DMS153 (cell line): ENCODE data around the gene SCYL2.
"Not testable (repeated sequence)": the region's sequence is repeated elsewhere in the genome, so short reads cannot be mapped to it uniquely, and the experiment has no call there.

Source experiments
- DNase-seq: peaks from one replicate; lab custom pipeline; 2025; lab: John Stamatoyannopoulos, UW

The SCYL2 gene

GRCh38 chr12:100266835-100267602, at the start of gene SCYL2, which contains the start of gene DEPDC4:
TSS of gene SCYL2 (plus strand) at chr12:100267177. CDS start at chr12:100282971, 15,794 bp downstream.
TSS of gene DEPDC4 (minus strand) at chr12:100267079. CDS start at chr12:100267076, 3 bp downstream.
- DNase-seq = peak; percentile 87

DNA sequence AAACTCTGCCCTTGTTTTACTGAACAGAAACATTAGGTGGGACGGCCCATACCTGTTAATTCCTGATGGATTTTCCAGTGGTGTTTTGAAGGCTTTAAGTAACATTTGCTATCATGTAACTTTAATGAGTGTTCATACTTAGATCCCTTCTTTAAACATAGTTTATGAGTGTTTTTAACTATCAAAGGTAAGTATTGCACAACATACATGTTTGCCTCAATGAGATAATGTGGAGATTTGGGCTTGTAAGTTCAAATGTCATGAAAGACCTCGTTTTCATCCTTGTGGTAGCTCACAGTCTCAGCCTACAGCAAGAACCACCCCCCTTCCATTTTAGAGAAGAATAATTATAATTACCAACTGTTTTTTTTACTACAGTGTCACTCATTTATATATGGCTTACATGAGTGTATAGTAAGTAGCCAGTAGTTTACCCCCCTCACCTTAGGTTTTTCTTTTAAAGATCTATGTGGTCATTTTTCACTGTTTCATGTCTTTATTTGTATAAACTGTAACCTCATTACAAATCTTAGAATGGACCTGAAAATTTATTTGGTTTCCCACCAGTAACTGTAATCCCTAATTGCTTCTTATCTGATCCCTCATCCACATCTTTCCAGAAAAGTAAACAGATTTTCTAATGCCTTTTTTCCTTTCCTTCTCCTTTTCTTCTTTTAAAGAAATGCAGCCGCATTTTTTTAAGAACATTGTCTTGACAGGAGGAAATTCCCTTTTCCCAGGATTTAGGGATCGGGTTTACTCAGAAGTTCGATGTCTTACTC, 47.5 kb upstream of the SCYL2 start:
- no peak for DNase-seq

DNA sequence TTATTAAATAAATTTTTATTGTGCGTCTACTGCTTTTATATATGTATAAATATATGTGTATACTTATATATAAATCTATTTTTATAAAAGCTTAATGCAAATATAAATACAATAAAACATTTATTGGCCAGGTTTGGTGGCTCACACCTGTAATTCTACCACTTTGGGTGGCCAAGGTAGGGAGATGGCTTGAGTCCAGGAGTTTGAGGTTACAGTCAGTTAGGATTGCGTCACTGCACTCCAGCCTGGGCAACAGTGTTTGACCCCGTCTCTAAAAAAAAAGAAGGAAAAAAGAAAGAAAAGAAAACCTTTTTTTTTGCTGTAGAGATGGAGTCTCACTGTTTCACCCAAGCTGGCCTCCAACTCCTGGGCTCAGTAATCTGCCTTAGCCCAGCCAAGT, 45.5 kb upstream of the SCYL2 start:
- no peak for DNase-seq

- DNase-seq = not testable (repeated sequence)
Measured at GRCh38 chr12:100222173-100222572, 44.8 kb upstream of the SCYL2 start.

DNA sequence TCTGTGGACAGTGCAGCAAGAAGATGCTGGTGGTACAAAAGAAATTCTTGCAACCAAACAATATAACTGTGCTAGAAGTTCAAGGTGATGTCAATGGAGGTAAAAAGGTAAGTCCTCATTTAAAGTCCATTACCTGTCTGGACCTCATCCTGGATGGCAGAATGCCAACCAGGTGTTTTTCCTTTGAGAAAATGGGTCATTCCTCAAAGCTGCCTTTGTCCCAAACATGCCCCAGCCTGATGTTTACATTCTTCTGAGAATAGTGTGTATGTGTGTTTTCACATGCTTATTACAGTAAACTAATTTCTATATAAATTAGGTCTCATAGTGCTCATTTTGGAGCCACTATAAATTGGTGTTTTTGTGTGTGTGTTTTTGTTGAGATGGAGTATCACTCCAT, 41.5 kb upstream of the SCYL2 start:
- no peak for DNase-seq

- DNase-seq = no peak
Measured at GRCh38 chr12:100229036-100229635, 37.8 kb upstream of the SCYL2 start.

DNA sequence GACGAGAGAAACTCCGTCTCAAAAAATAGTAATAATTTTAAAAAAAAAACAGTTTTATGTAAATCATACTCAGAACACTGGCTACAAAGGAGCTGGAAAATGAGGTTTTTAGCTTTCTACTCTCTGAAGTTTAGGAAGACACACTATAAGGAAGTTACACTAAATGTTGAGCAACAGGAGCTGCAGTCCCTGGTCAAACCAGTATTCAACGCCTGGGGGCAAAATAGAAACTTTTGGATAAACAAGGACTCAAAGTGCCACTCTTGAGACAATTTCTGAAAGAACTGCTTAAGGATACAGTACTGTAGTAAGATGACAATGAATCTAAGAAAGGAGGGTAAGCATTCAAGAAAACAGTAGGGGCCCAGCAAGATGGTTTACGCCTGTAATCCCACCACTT, 37.1 kb upstream of the SCYL2 start:
- DNase-seq = no peak

- not testable (repeated sequence) for DNase-seq
Measured at GRCh38 chr12:100231873-100232272, 35.1 kb upstream of the SCYL2 start.

DNA sequence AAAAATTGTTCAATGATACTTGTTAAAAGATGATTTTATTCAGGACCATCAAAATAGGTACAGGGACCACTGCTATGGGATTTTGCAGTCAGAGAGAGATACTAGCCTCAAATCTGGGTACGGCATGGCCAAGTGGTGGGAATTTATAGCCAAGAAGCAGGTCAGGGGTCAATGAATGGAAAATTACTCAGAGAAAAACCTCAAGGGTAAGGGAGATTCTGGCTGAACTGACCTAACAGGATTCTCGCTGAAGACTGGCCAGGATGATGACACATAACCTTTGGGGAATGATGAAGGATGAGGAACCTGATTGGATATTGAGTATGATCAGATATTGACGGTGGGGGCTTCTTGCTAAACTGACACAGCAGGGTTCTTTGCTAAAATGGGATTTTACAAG, 32.8 kb upstream of the SCYL2 start:
- DNase-seq = no peak

GRCh38 chr12:100234591-100235304, 32.2 kb upstream of the SCYL2 start:
- DNase-seq = peak; percentile 11

DNA sequence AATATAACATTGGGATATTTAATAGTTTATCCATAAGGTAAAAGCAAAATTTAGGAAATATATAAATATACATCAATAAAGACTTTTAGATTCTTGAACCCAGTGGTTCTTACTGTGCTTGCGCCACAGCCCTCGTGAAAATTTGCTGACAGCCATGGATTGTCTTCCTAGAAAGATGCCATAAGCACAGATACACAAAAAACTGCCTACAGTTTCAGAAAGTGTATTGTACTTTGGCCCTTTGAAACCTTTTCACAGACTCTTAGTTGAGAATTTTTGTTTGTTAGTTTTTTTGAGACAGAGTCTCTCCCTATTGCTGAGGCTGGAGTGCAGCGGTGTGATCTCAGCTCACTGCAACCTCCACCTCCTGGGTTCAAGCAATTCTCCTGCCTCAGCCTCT, 28.2 kb upstream of the SCYL2 start:
- no peak for DNase-seq

- DNase-seq = no peak
Measured at GRCh38 chr12:100239589-100239988, 27.4 kb upstream of the SCYL2 start.

- DNase-seq = no peak
Measured at GRCh38 chr12:100243137-100243536, 23.8 kb upstream of the SCYL2 start.

DNA sequence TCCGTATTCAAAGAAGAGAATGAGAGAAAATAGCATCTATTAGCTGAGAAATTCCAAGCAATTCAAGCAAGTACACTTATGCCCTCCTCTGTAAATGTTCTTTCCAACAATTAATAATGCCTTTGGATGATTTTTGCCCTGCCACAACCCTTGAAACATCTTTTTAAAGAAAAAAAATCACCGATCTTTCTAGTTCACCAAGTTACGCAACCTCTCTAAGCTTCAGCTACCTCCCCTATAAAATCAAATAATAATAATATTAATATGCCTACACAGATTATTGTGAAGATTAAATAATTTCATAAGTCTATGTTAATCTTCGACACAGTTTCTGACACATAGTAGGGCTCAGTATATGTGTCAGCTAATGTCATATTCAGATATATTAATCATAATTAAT, 19.2 kb upstream of the SCYL2 start:
- DNase-seq = no peak

DNA sequence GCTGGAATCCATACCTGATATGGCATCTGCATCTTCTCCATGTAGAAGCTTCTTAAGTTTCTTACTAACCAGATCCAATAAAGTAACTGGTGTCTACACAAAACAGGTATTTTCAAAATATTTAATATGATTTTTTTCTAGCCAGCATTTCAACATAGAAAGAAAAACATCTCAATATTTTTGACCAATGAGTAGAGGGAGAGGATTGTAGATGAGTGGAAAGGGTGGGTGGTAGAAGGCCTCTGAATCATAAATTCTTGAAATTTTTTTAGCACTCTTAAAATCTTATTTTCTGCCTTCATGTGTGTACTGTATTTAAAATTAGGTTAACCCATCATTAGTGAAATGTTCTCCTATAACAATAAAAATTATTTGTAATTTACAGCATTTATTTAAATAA, 18.1 kb upstream of the SCYL2 start:
- DNase-seq = no peak

DNA sequence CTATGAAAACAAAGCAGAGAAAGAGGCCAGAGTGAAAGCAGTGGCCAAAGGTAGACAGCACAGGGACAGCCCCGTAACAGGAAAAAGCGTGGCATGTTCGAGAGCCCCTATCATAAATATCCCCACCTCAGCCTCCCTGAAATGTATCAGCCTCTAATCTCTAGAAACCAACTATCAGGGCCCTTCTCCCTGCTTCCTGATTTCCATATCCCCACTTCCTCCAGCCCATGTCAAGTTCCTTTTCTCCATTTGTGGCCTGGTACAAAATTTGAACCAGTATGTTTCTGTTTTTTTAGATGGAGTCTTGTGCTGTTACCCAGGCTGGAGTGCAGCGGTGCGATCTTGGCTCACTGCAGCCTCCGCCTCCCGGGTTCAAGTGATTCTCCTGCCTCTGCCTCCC, 17.0 kb upstream of the SCYL2 start:
- no peak for DNase-seq

DNA sequence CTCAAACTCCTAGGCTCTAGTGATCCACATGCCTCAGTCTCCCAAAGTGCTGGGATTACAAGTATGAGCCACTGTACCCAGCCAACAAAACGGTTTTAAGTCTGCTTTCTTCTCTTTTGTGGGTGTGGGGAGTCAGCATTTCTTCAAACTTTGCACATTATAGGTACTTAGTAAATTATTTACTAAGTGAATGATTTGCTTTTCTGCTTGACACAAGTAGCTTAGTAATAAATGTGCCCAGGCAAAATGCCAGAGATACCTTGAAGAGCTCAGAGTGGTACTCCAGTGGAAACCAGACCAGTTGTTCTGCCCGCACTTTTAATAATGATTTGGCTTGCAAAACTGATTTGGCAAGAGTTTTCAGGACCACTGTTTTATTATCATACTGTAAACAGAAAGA, 15.1 kb upstream of the SCYL2 start:
- peak; percentile 43 for DNase-seq

- DNase-seq = no peak
Measured at GRCh38 chr12:100253437-100253836, 13.5 kb upstream of the SCYL2 start.

DNA sequence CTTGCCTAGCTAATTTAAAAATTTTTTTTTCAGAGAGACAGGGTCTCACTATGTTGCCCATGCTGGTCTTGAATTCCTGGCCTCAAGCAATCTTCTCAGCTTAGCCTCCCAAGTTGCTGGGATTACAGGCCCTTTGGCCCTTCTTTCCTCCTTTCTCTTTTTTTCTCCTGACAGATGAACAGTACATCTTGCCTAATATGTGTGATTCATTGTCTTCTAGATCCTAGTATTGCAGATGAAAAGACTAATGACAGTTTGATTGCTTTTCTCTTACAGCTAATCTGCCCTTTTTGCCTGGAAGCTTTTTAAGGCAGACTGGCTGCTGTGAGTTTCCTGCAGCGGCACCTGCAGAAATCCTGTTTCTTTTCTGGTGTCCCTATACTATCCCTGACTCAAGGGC, 12.1 kb upstream of the SCYL2 start:
- no peak for DNase-seq

GRCh38 chr12:100258127-100258526, 8.8 kb upstream of the SCYL2 start:
- no peak for DNase-seq

GRCh38 chr12:100263131-100263530, 3.8 kb upstream of the SCYL2 start:
- DNase-seq = no peak

- DNase-seq = not testable (repeated sequence)
Measured at GRCh38 chr12:100265107-100265506, 1.9 kb upstream of the SCYL2 start.
